Coronary artery (tissue), 2 donors: ENCODE results near the gene ADSS2.

Experiments used
- DNase-seq: peaks from one replicate; pipeline ENCODE4 v3.0.0-alpha.2; 2017; ENCODE audit warnings: low spot score
- H3K27ac ChIP-seq, 2 donors: fragments of 200-600 bp; sonication (generic); one replicate each; pipeline ENCODE4 v1.5.1; 2016 to 2019
- H3K4me3 ChIP-seq: fragments of 200-600 bp; sonication (generic); 2 replicates; pipeline ENCODE4 v1.5.1; 2016; ENCODE audit warnings: mild to moderate bottlenecking, moderate library complexity
- TF ChIP-seq, protein P1 (sequence below): fragments of 200-600 bp; sonication (generic); IDR thresholded peaks from one replicate; pipeline ENCODE4 v1.5.1; 2019; ENCODE audit warnings: antibody characterized with exemption

ADSS2 gene

GRCh38 chr1:244413736-244414135 is 38.0 kb downstream of the ADSS2 start:
- TF ChIP-seq, protein P1, sequence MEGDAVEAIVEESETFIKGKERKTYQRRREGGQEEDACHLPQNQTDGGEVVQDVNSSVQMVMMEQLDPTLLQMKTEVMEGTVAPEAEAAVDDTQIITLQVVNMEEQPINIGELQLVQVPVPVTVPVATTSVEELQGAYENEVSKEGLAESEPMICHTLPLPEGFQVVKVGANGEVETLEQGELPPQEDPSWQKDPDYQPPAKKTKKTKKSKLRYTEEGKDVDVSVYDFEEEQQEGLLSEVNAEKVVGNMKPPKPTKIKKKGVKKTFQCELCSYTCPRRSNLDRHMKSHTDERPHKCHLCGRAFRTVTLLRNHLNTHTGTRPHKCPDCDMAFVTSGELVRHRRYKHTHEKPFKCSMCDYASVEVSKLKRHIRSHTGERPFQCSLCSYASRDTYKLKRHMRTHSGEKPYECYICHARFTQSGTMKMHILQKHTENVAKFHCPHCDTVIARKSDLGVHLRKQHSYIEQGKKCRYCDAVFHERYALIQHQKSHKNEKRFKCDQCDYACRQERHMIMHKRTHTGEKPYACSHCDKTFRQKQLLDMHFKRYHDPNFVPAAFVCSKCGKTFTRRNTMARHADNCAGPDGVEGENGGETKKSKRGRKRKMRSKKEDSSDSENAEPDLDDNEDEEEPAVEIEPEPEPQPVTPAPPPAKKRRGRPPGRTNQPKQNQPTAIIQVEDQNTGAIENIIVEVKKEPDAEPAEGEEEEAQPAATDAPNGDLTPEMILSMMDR, result no peak
- DNase-seq, result no peak
- Histone ChIP-seq H3K4me3 (no peak overlapping the region), H3K27ac (no peak overlapping the region)

DNA sequence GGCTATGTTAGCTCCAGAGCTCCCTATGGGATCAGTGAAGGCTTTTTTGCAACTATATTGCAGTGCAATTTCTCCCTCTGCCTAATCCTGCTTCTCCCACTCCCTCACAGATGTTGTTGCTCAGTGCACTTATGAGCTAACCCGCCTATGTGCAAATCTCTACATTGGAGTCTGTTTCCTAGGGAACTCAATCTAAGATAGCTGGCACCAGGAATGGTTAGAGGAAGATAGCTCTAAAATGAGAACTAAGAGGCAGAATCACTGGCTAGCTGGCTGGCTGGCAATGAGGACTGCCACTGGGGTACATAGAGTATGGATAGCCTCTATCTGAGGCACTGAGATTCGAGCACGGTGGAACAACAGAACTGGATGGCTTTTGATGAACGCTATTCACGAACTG is 39.5 kb downstream of the ADSS2 start:
- Histone ChIP-seq H3K4me3 (no peak overlapping the region), H3K27ac (no peak overlapping the region)
- DNase-seq, result no peak
- TF ChIP-seq, protein P1, result no peak

DNA sequence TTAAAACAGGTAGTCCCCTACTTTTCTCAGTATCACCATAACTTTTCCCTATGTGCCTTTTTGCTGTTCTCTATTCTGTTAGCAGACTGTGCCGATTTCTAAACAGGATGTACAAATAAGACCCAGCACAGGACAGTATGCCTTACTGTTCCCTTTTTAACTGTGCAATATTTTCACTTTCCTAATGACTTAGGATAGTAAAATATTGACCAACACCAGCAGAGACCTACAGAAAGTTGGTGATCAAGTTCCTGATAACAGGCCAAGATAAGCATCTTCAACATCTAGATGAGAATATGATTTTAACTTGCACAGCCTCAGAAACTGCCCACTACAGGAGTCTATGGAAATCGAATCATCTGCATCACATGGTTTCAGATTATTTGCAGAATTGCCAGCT is 42.0 kb downstream of the ADSS2 start:
- Histone ChIP-seq H3K4me3 (no peak overlapping the region), H3K27ac (no peak overlapping the region)
- TF ChIP-seq, protein P1, result no peak
- DNase-seq, result no peak

- DNase-seq, result no peak
- no peak overlapping the region for H3K27ac ChIP-seq
- no peak overlapping the region for H3K4me3 ChIP-seq
- TF ChIP-seq, protein P1, result no peak
Observed at GRCh38 chr1:244406337-244406736, 45.4 kb downstream of the ADSS2 start.

DNA sequence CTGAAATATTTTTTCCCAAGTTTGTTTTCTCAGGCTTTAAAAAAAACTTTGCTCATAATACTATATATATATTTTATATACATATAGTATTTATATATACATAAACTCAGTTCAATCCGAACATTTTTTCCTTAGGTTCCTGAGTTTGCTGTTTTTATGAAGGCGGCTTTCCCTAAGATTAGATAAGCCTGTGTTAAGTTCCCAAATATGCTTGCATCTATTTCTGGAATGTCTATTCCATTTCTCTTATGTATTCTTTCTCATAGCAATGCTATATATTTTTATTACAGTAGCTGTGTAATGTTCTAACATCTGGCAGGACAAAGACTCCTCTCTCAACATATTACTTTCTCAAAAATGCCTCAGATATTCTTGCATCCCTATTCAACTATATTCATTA is 45.9 kb downstream of the ADSS2 start:
- TF ChIP-seq, protein P1, result no peak
- no peak for DNase-seq
- no peak overlapping the region for H3K27ac ChIP-seq
- H3K4me3 ChIP-seq, result no peak overlapping the region

GRCh38 chr1:244403431-244403830 is 48.3 kb downstream of the ADSS2 start:
- TF ChIP-seq, protein P1, result no peak
- DNase-seq, result no peak
- Histone ChIP-seq H3K27ac (no peak overlapping the region), H3K4me3 (no peak overlapping the region)

GRCh38 chr1:244400974-244401373 is 50.7 kb downstream of the ADSS2 start:
- Histone ChIP-seq H3K27ac (no peak overlapping the region), H3K4me3 (no peak overlapping the region)
- no peak for DNase-seq
- TF ChIP-seq, protein P1, result no peak
